Subcutaneous adipose tissue (tissue), 4 donors: Measurements from ENCODE around the gene PON2. TPM values are rescaled to one million over a fixed set of nuclear protein-coding genes. Genes with fewer than 3 reads are reported as not detected.

ENCODE experiments used
- total RNA-seq, 4 donors: library from RNA; depleted of rRNA; stranded (reverse); fragments of >200 nt; gene quantifications; one replicate each; pipeline ENCODE4 v1.1.0, GENCODE V29; 2016
- TF ChIP-seq, protein P1 (sequence below): fragments of 450-650 bp; IDR thresholded peaks from one replicate; pipeline ENCODE4 v1.5.1; 2016; ENCODE audit warnings: low read depth, mild to moderate bottlenecking, control low read depth, antibody characterized with exemption, moderate library complexity

The PON2 gene
- total RNA-seq, 4 donors from 2014 or later, result 77.7 to 137 (median 104) TPM

DNA sequence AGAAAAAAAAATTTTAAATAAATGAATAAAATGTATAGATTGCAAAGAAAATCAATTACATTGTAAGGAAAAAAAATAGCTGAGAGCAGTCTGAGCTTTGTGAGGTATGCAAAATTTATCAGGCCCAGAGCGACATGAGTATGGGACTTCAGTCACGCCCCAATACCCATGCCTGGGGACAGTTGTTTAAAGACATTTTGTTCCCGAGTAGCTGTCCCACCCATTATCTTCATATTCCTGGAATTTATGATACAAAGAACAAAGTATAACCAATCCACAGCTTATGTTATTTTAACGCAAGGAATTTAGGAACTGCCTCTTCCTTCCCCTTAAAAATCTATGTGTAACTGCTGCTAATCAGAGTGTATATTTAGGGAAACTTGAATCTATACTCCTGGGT is 1.6 kb upstream of the PON2 start:
- TF ChIP-seq, protein P1, sequence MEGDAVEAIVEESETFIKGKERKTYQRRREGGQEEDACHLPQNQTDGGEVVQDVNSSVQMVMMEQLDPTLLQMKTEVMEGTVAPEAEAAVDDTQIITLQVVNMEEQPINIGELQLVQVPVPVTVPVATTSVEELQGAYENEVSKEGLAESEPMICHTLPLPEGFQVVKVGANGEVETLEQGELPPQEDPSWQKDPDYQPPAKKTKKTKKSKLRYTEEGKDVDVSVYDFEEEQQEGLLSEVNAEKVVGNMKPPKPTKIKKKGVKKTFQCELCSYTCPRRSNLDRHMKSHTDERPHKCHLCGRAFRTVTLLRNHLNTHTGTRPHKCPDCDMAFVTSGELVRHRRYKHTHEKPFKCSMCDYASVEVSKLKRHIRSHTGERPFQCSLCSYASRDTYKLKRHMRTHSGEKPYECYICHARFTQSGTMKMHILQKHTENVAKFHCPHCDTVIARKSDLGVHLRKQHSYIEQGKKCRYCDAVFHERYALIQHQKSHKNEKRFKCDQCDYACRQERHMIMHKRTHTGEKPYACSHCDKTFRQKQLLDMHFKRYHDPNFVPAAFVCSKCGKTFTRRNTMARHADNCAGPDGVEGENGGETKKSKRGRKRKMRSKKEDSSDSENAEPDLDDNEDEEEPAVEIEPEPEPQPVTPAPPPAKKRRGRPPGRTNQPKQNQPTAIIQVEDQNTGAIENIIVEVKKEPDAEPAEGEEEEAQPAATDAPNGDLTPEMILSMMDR, result no peak

DNA sequence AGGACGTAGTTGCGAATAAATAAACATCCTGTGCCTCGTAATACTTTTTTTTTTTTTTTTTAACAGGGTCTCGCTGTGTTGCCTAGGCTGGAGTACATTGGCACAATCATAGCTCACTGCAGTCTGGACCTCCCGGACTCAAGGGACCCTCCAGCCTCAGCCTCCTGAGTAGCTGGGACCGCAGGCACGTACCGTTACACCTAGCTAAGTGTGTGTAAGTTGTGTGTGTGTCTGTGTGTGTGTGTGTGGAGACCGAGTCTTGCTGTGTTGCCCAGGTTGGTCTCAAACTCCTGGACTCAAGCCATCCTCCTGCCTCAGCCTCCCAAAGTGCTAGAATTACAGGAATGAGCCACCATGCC is 573 bp upstream of the PON2 start:
- TF ChIP-seq, protein P1, result no peak

DNA sequence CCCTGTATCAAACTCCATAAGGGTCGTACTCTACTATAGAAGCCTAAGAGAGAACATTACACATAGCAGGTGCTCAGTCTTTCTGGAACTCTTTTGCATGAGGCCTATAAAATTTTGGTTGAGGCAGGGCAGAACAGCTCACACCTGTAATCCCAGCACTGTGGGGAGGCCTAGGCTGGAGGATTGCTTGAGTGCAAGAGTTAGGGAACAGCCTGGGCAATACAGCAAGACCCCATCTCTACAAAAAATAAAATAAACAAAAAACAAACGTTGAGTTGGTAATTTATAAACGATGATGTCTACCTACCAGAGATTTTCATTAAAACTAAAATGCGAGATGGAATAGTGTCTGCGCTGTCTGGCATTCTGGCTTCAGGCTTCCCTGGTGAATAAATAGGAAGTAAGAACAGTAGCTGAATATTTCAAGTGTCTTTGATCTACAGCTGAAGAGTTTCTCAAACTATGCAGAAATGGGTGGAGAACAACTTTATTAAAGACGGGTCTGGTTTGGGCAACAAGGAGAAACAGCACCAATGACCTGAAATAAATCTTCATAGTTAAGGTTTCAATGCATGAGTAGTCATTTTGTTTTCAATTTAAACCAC is 774 bp downstream of the PON2 start:
- TF ChIP-seq, protein P1, result no peak

DNA sequence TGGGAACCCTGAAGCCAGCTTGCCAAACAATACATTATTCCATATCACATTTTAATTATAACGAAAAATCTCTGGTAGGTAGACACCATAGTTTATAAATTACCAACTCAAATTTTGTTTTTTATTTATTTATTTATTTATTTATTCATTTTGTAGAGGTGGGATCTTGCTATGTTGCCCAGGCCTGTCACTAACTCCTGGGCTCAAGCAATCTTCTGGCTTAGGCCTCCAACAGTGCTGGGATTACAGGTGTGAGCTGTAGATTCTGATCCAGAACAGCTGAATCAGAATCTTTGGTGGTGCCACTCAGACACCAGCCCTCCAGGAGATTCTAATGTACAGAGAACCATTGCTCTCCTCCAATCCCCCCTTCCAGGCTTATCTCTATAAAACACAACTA is 1.7 kb downstream of the PON2 start:
- TF ChIP-seq, protein P1, result no peak

DNA sequence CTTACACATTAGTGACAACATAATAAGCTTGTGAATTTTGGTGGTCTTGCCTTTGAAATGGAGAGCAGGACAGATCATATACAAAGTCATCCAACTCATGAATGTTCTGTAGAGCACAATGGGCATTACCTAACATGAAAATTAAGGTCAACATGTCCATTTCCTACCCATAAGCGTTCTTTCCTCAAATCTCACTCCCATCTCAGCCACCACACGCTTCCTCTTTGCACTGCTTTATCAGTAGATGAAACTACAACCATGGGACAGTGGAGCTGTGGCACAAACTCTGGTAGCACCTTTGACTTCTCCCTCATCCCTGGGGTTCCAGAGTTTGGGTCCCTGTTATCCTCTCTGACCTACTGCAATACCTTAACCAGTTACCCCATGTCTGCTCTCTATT is 2.2 kb downstream of the PON2 start:
- TF ChIP-seq, protein P1, result no peak

DNA sequence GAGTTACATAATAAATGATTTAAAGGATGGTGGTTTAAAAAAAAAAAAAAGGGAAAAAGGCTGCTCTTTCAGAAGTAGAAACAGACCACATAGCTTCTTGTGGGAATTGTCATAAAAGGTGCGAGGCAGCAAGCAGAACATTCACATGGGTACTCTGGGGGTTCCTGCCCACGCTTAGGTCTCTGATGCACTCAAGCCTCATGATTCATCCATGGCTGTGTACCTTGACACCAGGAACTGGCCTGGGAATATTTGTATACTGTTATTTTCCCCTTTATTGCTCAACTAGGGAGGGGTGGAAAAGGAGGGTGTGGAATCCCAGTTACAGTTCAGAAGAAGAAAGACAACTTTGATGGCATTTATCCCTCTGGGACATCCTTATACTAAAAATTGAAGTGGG is 4.0 kb downstream of the PON2 start:
- TF ChIP-seq, protein P1, result no peak

DNA sequence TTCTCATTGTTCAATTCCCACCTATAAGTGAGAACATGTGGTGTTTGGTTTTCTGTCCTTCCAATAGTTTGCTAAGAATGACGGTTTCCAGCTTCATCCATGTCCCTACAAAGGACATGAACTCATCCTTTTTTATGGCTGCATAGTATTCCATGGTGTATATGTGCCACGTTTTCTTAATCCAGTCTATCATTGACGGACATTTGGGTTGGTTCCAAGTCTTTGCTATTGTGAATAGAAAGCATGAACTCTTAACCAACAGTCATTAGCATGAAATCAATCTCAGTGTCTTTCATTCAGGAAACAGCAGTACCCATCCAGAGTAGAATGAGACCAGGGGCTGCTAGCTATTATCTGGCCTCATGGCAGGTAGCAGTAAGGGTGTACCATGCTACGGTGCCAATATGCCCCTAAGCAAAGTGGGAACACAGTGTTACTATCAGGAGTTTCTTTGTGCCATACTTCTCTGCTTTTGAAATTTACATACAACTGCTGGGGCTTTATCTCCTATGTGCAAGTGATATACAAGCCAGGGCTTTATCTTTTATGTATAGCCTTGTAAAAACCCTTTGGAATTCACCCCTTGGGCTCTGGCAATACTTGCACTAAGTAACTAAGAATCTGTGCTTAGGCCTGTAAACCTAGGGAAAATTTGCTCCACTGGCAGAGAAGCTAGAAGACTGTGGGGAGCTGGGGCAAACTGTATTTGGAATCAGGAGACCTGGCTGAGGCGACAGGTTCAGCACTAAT is 5.4 kb downstream of the PON2 start:
- TF ChIP-seq, protein P1, result no peak
